MM.1S (cell line): ENCODE measurements around the gene SAAL1.
A peak's percentile ranks its signal among the peaks of the same experiment; 100 is the strongest.

Experiments
- DNase-seq: peaks from one replicate; pipeline ENCODE4 v3.0.0-alpha.2; 2015
- H2AFZ ChIP-seq: fragments of 300-600 bp; sonication (generic); 2 replicates; pipeline ENCODE4 v1.6.0; 2016; ENCODE audit warnings: antibody characterized with exemption, low read length
- H3F3A ChIP-seq: fragments of 300-600 bp; sonication (generic); 2 replicates; pipeline ENCODE4 v1.6.1; 2016; ENCODE audit warnings: mild to moderate bottlenecking, antibody characterized with exemption, low read length, moderate library complexity, mixed read lengths; ENCODE audit not compliant: insufficient read depth
- H3K27ac ChIP-seq: fragments of 300-600 bp; sonication (generic); 2 replicates; pipeline ENCODE4 v1.5.1; 2016; ENCODE audit warnings: mild to moderate bottlenecking, low read length
- H3K27me3 ChIP-seq: fragments of 300-600 bp; sonication (generic); replicated peaks from 2 replicates; pipeline ENCODE4 v1.6.0; 2016; ENCODE audit warnings: low read length; ENCODE audit not compliant: insufficient read depth
- H3K36me3 ChIP-seq: fragments of 300-600 bp; sonication (generic); replicated peaks from 2 replicates; pipeline ENCODE4 v1.6.1; 2016; ENCODE audit warnings: mild to moderate bottlenecking, low read length, mixed read lengths; ENCODE audit not compliant: insufficient read depth
- H3K4me1 ChIP-seq: fragments of 300-600 bp; sonication (generic); 2 replicates; pipeline ENCODE4 v1.6.1; 2016; ENCODE audit warnings: low read length, mixed read lengths
- H3K4me2 ChIP-seq: fragments of 300-600 bp; sonication (generic); 2 replicates; pipeline ENCODE4 v1.6.0; 2016; ENCODE audit warnings: low read depth, low read length
- H3K4me3 ChIP-seq: fragments of 300-600 bp; sonication (generic); 2 replicates; pipeline ENCODE4 v1.5.1; 2016; ENCODE audit warnings: low read length, mixed read lengths
- H3K79me2 ChIP-seq: fragments of 300-600 bp; sonication (generic); 2 replicates; pipeline ENCODE4 v1.6.1; 2016; ENCODE audit warnings: mixed run types, low read length, mixed read lengths
- H3K9ac ChIP-seq: fragments of 300-600 bp; sonication (generic); 2 replicates; pipeline ENCODE4 v1.6.1; 2016; ENCODE audit warnings: low read length, mixed read lengths
- H3K9me2 ChIP-seq: fragments of 300-600 bp; sonication (generic); replicated peaks from 2 replicates; pipeline ENCODE4 v1.6.1; 2016; ENCODE audit warnings: mild to moderate bottlenecking, low read length, mixed read lengths; ENCODE audit not compliant: insufficient read depth
- H3K9me3 ChIP-seq: fragments of 300-600 bp; sonication (generic); replicated peaks from 2 replicates; pipeline ENCODE4 v1.6.1; 2016; ENCODE audit warnings: mild to moderate bottlenecking, low read length, mixed read lengths; ENCODE audit not compliant: insufficient read depth
- H4K20me1 ChIP-seq: fragments of 300-600 bp; sonication (generic); 2 replicates; pipeline ENCODE4 v1.6.1; 2016; ENCODE audit warnings: mild to moderate bottlenecking, low read length, moderate library complexity, mixed read lengths; ENCODE audit not compliant: insufficient read depth
- CTCF ChIP-seq: fragments of 300-600 bp; sonication (generic); IDR thresholded peaks from 2 replicates; pipeline ENCODE4 v1.5.1; 2016; ENCODE audit warnings: antibody characterized with exemption, low read length, mixed read lengths
- EZH2 ChIP-seq: fragments of 300-600 bp; sonication (generic); optimal IDR thresholded peaks from 2 replicates; pipeline ENCODE3; 2017; ENCODE audit warnings: low read depth, mild to moderate bottlenecking, antibody characterized with exemption, low read length, mixed read lengths
- EZH2phosphoT487 ChIP-seq: fragments of 300-600 bp; sonication (generic); IDR thresholded peaks from 2 replicates; pipeline ENCODE4 v1.6.1; 2018; ENCODE audit warnings: antibody characterized with exemption, low read length

The SAAL1 gene

DNA sequence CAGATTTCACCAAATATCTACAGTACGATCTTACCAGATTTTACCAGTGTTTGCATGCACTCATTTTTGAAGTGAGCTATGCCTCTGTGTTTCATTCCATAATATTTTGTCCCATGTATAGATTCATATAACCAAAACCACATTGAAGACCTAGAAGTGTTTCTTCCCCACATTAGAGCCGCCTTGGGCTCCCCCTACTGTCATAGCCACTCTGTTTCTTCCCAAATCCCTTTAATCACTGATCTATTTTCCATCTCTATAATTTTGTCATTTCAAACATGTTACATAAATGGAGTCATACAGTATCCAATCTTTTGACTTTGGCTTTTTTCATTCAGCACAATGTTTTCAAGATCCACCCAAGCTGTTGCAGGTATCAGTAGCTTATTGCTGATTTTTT is 39.1 kb upstream of the SAAL1 start:
- no peak for TF ChIP-seq EZH2
- no peak for TF ChIP-seq EZH2phosphoT487
- TF ChIP-seq CTCF: peak; percentile 19; the same call in 1 of the 2 replicates
- Histone ChIP-seq H3F3A (no peaks in the 10 kb centered on the region), H3K36me3 (no peaks in the 10 kb centered on the region), H3K27me3 (no peaks in the 10 kb centered on the region), H3K9me2 (no peaks in the 10 kb centered on the region), H3K4me2 (no peak overlapping the region), H3K4me1 (no peaks in the 10 kb centered on the region), H3K79me2 (no peaks in the 10 kb centered on the region), H2AFZ (no peak overlapping the region), H4K20me1 (no peaks in the 10 kb centered on the region), H3K4me3 (no peak overlapping the region), H3K27ac (no peak overlapping the region), H3K9ac (no peak overlapping the region), H3K9me3 (no peaks in the 10 kb centered on the region)
- DNase-seq: no peak

DNA sequence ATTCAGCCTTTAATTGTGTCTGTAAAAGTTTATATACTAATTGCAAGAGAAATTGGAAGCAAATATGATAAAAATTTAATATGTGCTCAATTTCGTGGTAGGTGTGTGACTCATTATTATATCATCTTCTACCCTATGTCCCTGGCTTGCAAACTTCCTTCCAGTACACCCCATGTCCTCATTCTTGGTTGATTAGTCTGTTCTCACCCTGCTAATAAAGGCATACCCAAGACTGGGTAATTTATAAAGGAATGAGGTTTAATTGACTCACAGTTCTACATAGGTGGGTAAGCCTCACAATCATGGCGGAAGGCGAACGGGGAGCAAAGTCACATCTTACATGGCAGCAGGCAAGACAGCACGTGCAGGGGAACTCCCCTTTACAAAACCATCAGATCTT is 38.4 kb upstream of the SAAL1 start:
- no peaks in the 10 kb centered on the region for H3K4me1 ChIP-seq
- no peaks in the 10 kb centered on the region for H3K79me2 ChIP-seq
- H3K27ac ChIP-seq: no peak overlapping the region
- no peaks in the 10 kb centered on the region for H4K20me1 ChIP-seq
- H3K4me3 ChIP-seq: no peak overlapping the region
- no peaks in the 10 kb centered on the region for H3K36me3 ChIP-seq
- no peaks in the 10 kb centered on the region for H3F3A ChIP-seq
- no peaks in the 10 kb centered on the region for H3K9me3 ChIP-seq
- H3K27me3 ChIP-seq: no peaks in the 10 kb centered on the region
- DNase-seq: no peak
- H2AFZ ChIP-seq: no peak overlapping the region
- H3K9ac ChIP-seq: no peak overlapping the region
- H3K4me2 ChIP-seq: no peak overlapping the region
- TF ChIP-seq EZH2 (no peak), EZH2phosphoT487 (no peak), CTCF (no peak)
- H3K9me2 ChIP-seq: no peaks in the 10 kb centered on the region

DNA sequence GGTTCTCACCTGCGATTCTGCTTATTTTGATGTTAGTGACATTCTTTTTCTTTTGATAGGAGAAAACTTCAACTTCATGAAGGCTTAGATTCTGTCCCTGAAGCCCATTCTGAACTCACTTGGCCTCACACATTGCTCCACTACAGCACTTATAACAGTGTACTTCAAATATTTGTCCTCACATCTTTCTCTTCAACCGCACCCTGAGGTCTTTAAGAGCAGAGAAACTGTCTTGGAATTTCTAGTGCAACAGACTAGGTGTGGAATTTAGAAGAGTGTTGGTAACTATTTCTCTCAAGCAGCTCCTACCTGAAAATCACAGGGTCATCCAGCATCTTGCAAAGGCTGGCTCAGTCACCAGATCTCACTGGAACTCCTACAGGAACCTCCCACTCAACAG is 34.3 kb upstream of the SAAL1 start:
- Histone ChIP-seq H3K27ac (no peak overlapping the region), H3K9me2 (no peaks in the 10 kb centered on the region), H3K9ac (no peak overlapping the region), H3K4me2 (no peak overlapping the region), H3K27me3 (no peaks in the 10 kb centered on the region), H3K9me3 (no peaks in the 10 kb centered on the region), H2AFZ (no peak overlapping the region), H4K20me1 (no peaks in the 10 kb centered on the region), H3F3A (no peaks in the 10 kb centered on the region), H3K4me1 (no peaks in the 10 kb centered on the region), H3K36me3 (no peaks in the 10 kb centered on the region), H3K4me3 (no peak overlapping the region), H3K79me2 (no peaks in the 10 kb centered on the region)
- DNase-seq: no peak
- no peak for TF ChIP-seq EZH2phosphoT487

DNA sequence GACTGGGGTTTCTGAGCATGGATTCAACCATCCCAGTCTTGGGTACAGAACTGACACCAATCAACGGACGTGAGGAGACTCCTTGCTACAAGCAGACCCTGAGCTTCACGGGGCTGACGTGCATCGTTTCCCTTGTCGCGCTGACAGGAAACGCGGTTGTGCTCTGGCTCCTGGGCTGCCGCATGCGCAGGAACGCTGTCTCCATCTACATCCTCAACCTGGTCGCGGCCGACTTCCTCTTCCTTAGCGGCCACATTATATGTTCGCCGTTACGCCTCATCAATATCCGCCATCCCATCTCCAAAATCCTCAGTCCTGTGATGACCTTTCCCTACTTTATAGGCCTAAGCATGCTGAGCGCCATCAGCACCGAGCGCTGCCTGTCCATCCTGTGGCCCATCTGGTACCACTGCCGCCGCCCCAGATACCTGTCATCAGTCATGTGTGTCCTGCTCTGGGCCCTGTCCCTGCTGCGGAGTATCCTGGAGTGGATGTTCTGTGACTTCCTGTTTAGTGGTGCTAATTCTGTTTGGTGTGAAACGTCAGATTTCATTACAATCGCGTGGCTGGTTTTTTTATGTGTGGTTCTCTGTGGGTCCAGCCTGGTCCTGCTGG is 31.4 kb upstream of the SAAL1 start:
- Histone ChIP-seq H3K4me1 (no peaks in the 10 kb centered on the region), H3F3A (no peaks in the 10 kb centered on the region), H3K9ac (no peak overlapping the region), H2AFZ (no peak overlapping the region), H3K9me3 (no peaks in the 10 kb centered on the region), H3K4me3 (no peak overlapping the region), H3K79me2 (no peaks in the 10 kb centered on the region), H3K9me2 (no peaks in the 10 kb centered on the region), H3K36me3 (no peaks in the 10 kb centered on the region), H3K4me2 (no peak overlapping the region), H4K20me1 (no peaks in the 10 kb centered on the region), H3K27me3 (no peaks in the 10 kb centered on the region), H3K27ac (no peak overlapping the region)
- TF ChIP-seq EZH2: no peak
- TF ChIP-seq CTCF: no peak
- no peak for DNase-seq
